Measurements from ENCODE around the gene TRAF1. TPM values are rescaled to one million over a fixed set of nuclear protein-coding genes. Genes with fewer than 3 reads are reported as not detected.

Gene TRAF1
- total RNA-seq, 1 experiment from 2014 or later = 1.4 TPM

DNA sequence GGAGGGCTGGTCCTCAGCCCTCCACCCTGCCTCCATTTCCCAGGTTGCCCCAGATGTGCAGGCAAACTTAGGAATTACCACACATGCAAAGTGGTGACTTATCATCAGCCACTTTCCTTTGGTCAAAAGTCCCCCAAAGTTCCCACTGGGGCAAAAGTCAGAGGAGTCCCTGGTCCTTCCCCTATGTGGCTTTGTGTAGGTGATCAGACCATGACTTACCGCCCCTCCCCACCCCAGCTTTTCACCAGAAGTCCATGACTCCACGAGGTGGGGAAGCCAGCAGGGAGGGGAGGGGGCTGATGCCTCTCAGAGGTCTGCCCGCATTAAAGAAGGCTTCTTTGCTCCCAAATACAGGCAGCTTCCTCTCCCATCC lies 5.8 kb downstream of the TRAF1 start:
- no peaks in the 10 kb centered on the region for H4K20me1 ChIP-seq (ENCODE audit: control insufficient read depth, insufficient read depth, insufficient read length)
- no peak overlapping the region for H3K14ac ChIP-seq (ENCODE audit: insufficient read depth, low read length)
- Mint-ChIP-seq H3K27me3 (ENCODE audit: low read depth) (no peaks in the 10 kb centered on the region), H3K4me3 (no peak overlapping the region), H3K36me3 (ENCODE audit: insufficient read depth in 1 of 3, low read depth in 3 of 3) (peaks cover 0 to 6% (median 5%) of the 10 kb centered on the region in 3 experiments; a peak in 3 of 7 replicates), H3K4me1 (peaks cover 42 to 62% of the 10 kb centered on the region in 2 experiments), H3K27ac (no peak overlapping the region), H3K9me3 (peaks cover 0 to 4% of the 10 kb centered on the region in 2 experiments; a peak in 1 of 5 replicates)
- no peaks in the 10 kb centered on the region for H3K27me3 ChIP-seq (ENCODE audit: insufficient read depth, low read length)
- no peak overlapping the region for H3K9ac ChIP-seq (ENCODE audit: extremely low read depth, insufficient read length, low read length)
- H3K18ac ChIP-seq (ENCODE audit: insufficient read length, low read depth, low read length) = no peak overlapping the region
- DNase-seq = no peak
- no peak overlapping the region for H3K4ac ChIP-seq (ENCODE audit: low read depth, low read length)
- no peak overlapping the region for H3K27ac ChIP-seq (ENCODE audit: insufficient read length, low read depth, low read length)
- H2BK5ac ChIP-seq (ENCODE audit: insufficient read length, low read length) = no peak overlapping the region
- no CpG with 5 or more reads among the region's 3 CpGs for WGBS (ENCODE audit: extremely low coverage, insufficient read length, low lambda C conversion rate)
- no peaks in the 10 kb centered on the region for H3K79me2 ChIP-seq (ENCODE audit: insufficient read depth, low read length)
- H3K4me1 ChIP-seq (ENCODE audit: insufficient read depth, low read length) = peaks cover 5% of the 10 kb centered on the region; the same call in 1 of the 2 replicates
- no peak overlapping the region for H2BK20ac ChIP-seq (ENCODE audit: low read depth, low read length, poor library complexity, severe bottlenecking)
- H4K8ac ChIP-seq (replicated peaks; ENCODE audit: insufficient read length, low read depth, low read length) = no peak overlapping the region
- no peak overlapping the region for H2BK120ac ChIP-seq (ENCODE audit: low read depth, low read length, poor library complexity, severe bottlenecking)
- no peak overlapping the region for H4K5ac ChIP-seq (ENCODE audit: insufficient read length, low read depth, low read length)
- no peaks in the 10 kb centered on the region for H3K79me1 ChIP-seq (ENCODE audit: insufficient read depth, low read depth, low read length, poor library complexity, severe bottlenecking)
- no peaks in the 10 kb centered on the region for H3K23me2 ChIP-seq (ENCODE audit: insufficient read length, low read depth, low read length, poor library complexity, severe bottlenecking)
- H2BK15ac ChIP-seq (ENCODE audit: low read depth, low read length) = no peak overlapping the region
- H2BK12ac ChIP-seq (ENCODE audit: insufficient read length, low read depth, low read length) = no peak overlapping the region
- H3K56ac ChIP-seq (ENCODE audit: insufficient read length, low read depth, low read length) = no peak overlapping the region
- H3K9me3 ChIP-seq (ENCODE audit: control insufficient read depth, low read depth, low read length) = no peaks in the 10 kb centered on the region
- H3T11ph ChIP-seq (ENCODE audit: low read length) = no peak overlapping the region
- TF ChIP-seq, protein P1, sequence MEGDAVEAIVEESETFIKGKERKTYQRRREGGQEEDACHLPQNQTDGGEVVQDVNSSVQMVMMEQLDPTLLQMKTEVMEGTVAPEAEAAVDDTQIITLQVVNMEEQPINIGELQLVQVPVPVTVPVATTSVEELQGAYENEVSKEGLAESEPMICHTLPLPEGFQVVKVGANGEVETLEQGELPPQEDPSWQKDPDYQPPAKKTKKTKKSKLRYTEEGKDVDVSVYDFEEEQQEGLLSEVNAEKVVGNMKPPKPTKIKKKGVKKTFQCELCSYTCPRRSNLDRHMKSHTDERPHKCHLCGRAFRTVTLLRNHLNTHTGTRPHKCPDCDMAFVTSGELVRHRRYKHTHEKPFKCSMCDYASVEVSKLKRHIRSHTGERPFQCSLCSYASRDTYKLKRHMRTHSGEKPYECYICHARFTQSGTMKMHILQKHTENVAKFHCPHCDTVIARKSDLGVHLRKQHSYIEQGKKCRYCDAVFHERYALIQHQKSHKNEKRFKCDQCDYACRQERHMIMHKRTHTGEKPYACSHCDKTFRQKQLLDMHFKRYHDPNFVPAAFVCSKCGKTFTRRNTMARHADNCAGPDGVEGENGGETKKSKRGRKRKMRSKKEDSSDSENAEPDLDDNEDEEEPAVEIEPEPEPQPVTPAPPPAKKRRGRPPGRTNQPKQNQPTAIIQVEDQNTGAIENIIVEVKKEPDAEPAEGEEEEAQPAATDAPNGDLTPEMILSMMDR (conservative IDR thresholded peaks at IDR 0.05) = no peak
- H2AK5ac ChIP-seq (ENCODE audit: insufficient read length, low read length) = no peak overlapping the region
- H2AFZ ChIP-seq (ENCODE audit: low read length) = no peak overlapping the region
- H4K91ac ChIP-seq (ENCODE audit: insufficient read length, low read depth, low read length) = no peak overlapping the region
- no peak overlapping the region for H3K23ac ChIP-seq (ENCODE audit: insufficient read length, low read depth, low read length)
- H3K4me2 ChIP-seq (ENCODE audit: insufficient read depth, insufficient read length, low read length) = no peak overlapping the region
